HL-60 (cell line): ENCODE measurements around the gene OR2D2.
"Not testable (repeated sequence)": the region's sequence is repeated elsewhere in the genome, so short reads cannot be mapped to it uniquely, and the experiment has no call there.

Source experiments
- CTCF ChIP-seq: IDR thresholded peaks from one replicate; pipeline ENCODE4 v1.5.1; 2011; ENCODE audit warnings: low read length, control low read depth, inconsistent platforms; ENCODE audit not compliant: insufficient read depth
- GABPA ChIP-seq: IDR thresholded peaks from 2 replicates; pipeline ENCODE4 v1.6.1; 2012; ENCODE audit warnings: low read depth
- POLR2AphosphoS5 ChIP-seq: IDR thresholded peaks from 2 replicates; pipeline ENCODE4 v1.6.1; 2012; ENCODE audit warnings: low read depth
- TF ChIP-seq, protein P1 (sequence below): IDR thresholded peaks from 2 replicates; pipeline ENCODE4 v1.6.1; 2012; ENCODE audit warnings: low read depth; ENCODE audit not compliant: insufficient replicate concordance

- not testable (repeated sequence) for TF ChIP-seq CTCF, POLR2AphosphoS5, GABPA
- TF ChIP-seq, protein P1, sequence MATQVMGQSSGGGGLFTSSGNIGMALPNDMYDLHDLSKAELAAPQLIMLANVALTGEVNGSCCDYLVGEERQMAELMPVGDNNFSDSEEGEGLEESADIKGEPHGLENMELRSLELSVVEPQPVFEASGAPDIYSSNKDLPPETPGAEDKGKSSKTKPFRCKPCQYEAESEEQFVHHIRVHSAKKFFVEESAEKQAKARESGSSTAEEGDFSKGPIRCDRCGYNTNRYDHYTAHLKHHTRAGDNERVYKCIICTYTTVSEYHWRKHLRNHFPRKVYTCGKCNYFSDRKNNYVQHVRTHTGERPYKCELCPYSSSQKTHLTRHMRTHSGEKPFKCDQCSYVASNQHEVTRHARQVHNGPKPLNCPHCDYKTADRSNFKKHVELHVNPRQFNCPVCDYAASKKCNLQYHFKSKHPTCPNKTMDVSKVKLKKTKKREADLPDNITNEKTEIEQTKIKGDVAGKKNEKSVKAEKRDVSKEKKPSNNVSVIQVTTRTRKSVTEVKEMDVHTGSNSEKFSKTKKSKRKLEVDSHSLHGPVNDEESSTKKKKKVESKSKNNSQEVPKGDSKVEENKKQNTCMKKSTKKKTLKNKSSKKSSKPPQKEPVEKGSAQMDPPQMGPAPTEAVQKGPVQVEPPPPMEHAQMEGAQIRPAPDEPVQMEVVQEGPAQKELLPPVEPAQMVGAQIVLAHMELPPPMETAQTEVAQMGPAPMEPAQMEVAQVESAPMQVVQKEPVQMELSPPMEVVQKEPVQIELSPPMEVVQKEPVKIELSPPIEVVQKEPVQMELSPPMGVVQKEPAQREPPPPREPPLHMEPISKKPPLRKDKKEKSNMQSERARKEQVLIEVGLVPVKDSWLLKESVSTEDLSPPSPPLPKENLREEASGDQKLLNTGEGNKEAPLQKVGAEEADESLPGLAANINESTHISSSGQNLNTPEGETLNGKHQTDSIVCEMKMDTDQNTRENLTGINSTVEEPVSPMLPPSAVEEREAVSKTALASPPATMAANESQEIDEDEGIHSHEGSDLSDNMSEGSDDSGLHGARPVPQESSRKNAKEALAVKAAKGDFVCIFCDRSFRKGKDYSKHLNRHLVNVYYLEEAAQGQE: not testable (repeated sequence)
Observed at GRCh38 chr11:6904804-6905203, 12.5 kb upstream of the OR2D2 start.
